Measurements from ENCODE around the gene JAK3.

DNA sequence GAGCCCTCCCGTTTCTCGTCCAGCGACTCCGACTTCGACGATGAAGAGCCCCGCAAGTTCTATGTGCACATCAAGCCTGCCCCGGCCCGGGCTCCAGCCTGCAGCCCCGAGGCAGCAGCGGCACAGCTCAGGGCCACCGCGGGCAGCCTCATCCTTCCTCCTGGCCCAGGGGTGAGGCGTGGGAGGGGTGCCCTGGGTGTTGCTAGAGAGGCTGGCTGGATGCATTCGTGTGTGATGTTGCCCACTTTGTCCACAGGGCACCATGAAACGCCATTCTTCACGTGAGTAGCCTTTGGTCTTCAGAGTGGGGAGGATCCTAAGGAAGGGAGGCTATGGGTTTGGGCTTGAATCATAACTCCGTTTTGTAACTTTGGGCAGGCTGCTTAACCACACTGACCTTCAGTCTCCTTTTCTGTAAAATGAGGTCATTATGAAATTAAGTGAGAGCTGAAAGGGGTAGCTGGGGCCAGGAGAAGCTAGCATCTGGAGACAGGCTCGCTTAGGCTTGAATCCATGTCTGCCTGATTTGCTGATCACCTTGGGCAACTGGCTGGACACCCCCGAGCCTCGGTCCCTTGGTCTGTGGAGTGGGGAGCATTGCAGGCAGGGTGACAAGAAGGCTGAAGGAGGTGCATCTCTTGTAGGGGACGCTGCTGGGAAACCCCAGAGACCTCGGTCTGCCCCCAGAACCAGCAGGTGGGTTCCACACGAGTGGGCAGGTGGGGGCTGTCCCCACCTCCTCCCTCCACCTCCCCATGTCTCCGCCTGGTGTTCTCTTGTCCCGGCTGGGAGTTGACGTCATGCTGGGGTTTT, 71.6 kb downstream of the JAK3 start:
- TF ChIP-seq ZNF607 (CRISPR knock-in tag; IDR thresholded peaks at IDR 0.05; ENCODE audit: borderline replicate concordance): no peak
- no peak for TF ChIP-seq MXD4 (CRISPR knock-in tag; IDR thresholded peaks at IDR 0.05)
- TF ChIP-seq TEAD3 (CRISPR knock-in tag; optimal IDR thresholded peaks at IDR 0.05; ENCODE audit: borderline replicate concordance): no peak
- TF ChIP-seq MTA3 (CRISPR knock-in tag; IDR thresholded peaks at IDR 0.05): no peak
- TF ChIP-seq MYNN (CRISPR knock-in tag; IDR thresholded peaks at IDR 0.05; ENCODE audit: low read depth): no peak
- TF ChIP-seq, protein P1, sequence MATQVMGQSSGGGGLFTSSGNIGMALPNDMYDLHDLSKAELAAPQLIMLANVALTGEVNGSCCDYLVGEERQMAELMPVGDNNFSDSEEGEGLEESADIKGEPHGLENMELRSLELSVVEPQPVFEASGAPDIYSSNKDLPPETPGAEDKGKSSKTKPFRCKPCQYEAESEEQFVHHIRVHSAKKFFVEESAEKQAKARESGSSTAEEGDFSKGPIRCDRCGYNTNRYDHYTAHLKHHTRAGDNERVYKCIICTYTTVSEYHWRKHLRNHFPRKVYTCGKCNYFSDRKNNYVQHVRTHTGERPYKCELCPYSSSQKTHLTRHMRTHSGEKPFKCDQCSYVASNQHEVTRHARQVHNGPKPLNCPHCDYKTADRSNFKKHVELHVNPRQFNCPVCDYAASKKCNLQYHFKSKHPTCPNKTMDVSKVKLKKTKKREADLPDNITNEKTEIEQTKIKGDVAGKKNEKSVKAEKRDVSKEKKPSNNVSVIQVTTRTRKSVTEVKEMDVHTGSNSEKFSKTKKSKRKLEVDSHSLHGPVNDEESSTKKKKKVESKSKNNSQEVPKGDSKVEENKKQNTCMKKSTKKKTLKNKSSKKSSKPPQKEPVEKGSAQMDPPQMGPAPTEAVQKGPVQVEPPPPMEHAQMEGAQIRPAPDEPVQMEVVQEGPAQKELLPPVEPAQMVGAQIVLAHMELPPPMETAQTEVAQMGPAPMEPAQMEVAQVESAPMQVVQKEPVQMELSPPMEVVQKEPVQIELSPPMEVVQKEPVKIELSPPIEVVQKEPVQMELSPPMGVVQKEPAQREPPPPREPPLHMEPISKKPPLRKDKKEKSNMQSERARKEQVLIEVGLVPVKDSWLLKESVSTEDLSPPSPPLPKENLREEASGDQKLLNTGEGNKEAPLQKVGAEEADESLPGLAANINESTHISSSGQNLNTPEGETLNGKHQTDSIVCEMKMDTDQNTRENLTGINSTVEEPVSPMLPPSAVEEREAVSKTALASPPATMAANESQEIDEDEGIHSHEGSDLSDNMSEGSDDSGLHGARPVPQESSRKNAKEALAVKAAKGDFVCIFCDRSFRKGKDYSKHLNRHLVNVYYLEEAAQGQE (IDR thresholded peaks at IDR 0.05; ENCODE audit: borderline replicate concordance in 1 of 2, low read depth in 1 of 2, low read length in 2 of 2): no peak
- no peak for TF ChIP-seq MBD4 (IDR thresholded peaks at IDR 0.05; ENCODE audit: borderline replicate concordance, low read length)
- TF ChIP-seq, protein P2, sequence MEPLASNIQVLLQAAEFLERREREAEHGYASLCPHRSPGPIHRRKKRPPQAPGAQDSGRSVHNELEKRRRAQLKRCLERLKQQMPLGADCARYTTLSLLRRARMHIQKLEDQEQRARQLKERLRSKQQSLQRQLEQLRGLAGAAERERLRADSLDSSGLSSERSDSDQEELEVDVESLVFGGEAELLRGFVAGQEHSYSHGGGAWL (CRISPR knock-in tag; IDR thresholded peaks at IDR 0.05): no peak
